ENCODE results near the gene CPNE5. TPM values are rescaled to one million over a fixed set of nuclear protein-coding genes. Genes with fewer than 3 reads are reported as not detected.

The CPNE5 gene
- total RNA-seq, 1 donor from 2014 or later: 6.6 TPM

DNA sequence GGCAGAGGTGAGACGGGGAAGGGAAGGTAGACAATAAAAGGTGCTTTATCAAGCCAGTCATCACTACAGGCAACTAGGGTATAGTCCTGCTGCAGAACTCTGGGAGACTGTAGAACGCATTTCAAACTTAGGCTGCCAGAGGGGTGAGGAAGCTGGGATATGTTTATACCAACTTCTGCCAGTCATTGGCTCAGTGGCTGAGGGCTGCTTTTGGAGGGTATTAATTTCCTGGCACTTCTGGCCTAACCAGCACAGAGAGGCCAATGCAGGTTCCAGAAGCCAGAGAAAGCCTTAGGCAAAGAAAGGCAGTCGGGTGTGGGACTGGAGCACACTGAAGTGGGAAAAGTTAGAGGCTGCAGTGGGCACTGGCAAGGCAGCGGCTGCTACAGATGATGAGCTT, 3.9 kb upstream of the CPNE5 start:
- no peak for TF ChIP-seq POLR2AphosphoS5 (IDR thresholded peaks at IDR 0.05; ENCODE audit: insufficient read depth in 1 of 2, low read depth in 1 of 2)
- TF ChIP-seq, protein P1, sequence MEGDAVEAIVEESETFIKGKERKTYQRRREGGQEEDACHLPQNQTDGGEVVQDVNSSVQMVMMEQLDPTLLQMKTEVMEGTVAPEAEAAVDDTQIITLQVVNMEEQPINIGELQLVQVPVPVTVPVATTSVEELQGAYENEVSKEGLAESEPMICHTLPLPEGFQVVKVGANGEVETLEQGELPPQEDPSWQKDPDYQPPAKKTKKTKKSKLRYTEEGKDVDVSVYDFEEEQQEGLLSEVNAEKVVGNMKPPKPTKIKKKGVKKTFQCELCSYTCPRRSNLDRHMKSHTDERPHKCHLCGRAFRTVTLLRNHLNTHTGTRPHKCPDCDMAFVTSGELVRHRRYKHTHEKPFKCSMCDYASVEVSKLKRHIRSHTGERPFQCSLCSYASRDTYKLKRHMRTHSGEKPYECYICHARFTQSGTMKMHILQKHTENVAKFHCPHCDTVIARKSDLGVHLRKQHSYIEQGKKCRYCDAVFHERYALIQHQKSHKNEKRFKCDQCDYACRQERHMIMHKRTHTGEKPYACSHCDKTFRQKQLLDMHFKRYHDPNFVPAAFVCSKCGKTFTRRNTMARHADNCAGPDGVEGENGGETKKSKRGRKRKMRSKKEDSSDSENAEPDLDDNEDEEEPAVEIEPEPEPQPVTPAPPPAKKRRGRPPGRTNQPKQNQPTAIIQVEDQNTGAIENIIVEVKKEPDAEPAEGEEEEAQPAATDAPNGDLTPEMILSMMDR (IDR thresholded peaks at IDR 0.05): no peak
- intact Hi-C loops (cut with DNase I): no loop called here
- Histone ChIP-seq H3K27ac (no peak overlapping the region), H3K4me1 (peaks cover 25% of the 10 kb centered on the region), H3K4me3 (no peak overlapping the region), H3K9me3 (no peaks in the 10 kb centered on the region), H3K27me3 (no peaks in the 10 kb centered on the region), H3K36me3 (no peaks in the 10 kb centered on the region)
- DNase-seq (ENCODE audit: extremely low spot score in 2 of 2): no peak

DNA sequence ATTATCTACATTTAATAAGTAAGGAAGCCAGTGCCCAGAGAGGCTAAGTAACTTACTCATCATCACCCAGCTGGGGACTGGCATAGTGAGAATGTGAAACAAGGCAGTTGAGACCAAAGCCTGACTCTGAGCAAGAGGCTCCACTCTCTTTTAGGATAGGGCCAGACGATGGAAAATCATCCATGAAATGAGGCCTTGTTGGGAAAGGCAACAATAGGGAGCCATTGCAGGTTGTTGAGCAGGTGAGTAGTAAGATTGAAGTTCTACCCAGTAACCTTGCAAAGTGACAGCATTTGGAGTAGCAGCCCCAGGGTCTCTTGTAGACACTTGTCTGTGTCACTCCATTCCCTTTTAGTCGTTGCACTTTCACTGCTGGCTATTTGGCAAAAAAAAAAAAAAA, 2.5 kb upstream of the CPNE5 start:
- TF ChIP-seq POLR2AphosphoS5 (IDR thresholded peaks at IDR 0.05; ENCODE audit: insufficient read depth in 1 of 2, low read depth in 1 of 2): no peak
- TF ChIP-seq POLR2A (IDR thresholded peaks at IDR 0.05): no peak
- TF ChIP-seq, protein P1 (IDR thresholded peaks at IDR 0.05): no peak
- Histone ChIP-seq H3K9me3 (no peaks in the 10 kb centered on the region), H3K27me3 (no peaks in the 10 kb centered on the region), H3K4me3 (no peak overlapping the region), H3K4me1 (peaks cover 25% of the 10 kb centered on the region), H3K36me3 (no peaks in the 10 kb centered on the region), H3K27ac (no peak overlapping the region)
- DNase-seq (ENCODE audit: extremely low spot score in 2 of 2): no peak
- intact Hi-C loops (cut with DNase I): no loop called here

DNA sequence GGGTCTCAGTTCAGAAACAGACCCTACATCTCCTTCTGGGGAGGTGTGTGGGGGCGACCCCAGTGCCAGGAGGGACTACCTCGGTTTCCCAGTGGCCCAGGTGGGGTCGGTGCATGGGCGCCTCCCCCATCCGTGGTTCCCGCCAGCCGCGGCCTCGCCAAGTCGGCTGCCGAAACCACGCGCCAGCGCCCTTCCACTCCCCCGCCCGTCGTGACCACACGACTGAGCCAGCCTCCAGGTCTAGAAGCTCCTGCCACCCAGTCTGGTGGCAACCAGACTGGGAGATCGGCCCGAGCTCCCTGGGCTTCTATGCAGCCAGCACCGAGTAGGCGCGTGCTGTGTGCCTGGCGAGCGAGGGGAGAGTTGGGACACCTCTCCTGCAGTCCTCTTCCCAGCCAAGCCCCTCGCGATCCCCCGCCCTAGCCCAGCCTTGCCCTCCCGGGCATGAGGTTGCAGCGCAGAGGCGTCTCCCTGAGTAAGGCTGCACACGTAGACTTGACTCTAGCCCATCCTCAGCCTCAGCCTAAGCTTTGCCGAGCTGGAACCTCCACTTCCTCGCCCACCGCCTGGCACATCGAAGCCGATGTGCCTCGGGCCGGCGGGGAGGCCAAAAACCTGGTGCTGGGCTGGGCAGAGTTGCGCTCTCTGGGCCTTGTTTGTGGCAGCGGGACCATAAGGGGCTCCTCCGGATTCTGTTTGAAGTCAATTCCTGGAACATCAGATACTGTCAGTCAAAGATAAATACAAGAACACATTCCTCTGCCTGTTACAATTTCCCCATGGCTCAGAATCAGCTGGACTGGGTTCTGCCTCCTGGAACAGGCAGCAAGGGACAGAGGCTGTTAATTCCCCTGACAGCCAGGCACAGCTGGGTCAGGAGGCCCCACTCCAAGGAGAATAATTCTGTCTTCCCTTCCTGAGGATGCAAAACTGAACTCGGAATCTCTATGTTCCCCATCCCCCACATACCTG, 1.5 kb upstream of the CPNE5 start:
- no peak for DNase-seq (ENCODE audit: extremely low spot score in 2 of 2)
- H3K27me3 ChIP-seq: no peaks in the 10 kb centered on the region
- TF ChIP-seq POLR2A (IDR thresholded peaks at IDR 0.05): no peak
- TF ChIP-seq POLR2AphosphoS5 (IDR thresholded peaks at IDR 0.05; ENCODE audit: insufficient read depth in 1 of 2, low read depth in 1 of 2): peak in 1 of 2 donors; percentile 56
- TF ChIP-seq, protein P1 (IDR thresholded peaks at IDR 0.05): no peak
- intact Hi-C loops (cut with DNase I): no loop called here
- H3K36me3 ChIP-seq: no peaks in the 10 kb centered on the region
- H3K9me3 ChIP-seq: no peaks in the 10 kb centered on the region
- peak overlapping the region; percentile 46 to 80 for H3K4me3 ChIP-seq
- H3K27ac ChIP-seq: peak overlapping the region; percentile 60
- H3K4me1 ChIP-seq: peaks cover 25% of the 10 kb centered on the region

DNA sequence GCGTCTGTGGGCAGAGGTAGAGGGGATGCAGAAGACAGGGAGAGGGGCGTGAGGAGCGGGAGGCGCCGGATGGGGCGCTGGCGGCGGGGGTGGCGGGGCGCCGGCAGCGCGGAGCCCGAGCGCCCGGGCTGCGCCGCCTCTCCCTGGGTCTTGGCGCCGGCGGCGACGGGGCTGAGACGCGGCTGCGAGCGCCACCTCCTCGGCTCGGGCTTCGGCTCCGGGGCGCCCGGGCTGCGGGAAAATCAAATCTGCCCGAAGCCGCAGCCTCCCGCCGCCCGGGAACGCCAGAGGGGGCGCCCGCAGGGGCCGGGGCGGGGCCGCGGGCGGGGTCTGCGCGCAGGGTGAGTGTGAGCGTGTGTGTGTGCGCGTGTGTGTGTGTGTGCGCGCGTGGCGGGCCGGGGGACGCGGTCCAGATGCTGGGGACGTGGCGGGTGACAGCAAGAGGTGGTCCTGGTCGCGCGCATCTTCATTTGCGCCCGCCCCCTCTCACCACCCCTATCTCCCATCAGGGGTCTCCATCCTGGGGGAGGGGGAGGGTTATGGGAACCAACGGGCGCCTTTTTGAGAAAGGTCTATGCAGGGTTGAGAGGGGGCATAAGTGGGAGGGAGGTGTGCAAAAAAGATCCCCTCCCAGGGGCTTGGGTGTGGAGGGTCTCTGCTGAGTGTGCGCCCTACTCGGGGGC, 646 bp upstream of the CPNE5 start:
- TF ChIP-seq, protein P1 (IDR thresholded peaks at IDR 0.05): no peak
- no peak for TF ChIP-seq POLR2AphosphoS5 (IDR thresholded peaks at IDR 0.05; ENCODE audit: insufficient read depth in 1 of 2, low read depth in 1 of 2)
- TF ChIP-seq POLR2A (IDR thresholded peaks at IDR 0.05): no peak
- no peaks in the 10 kb centered on the region for H3K36me3 ChIP-seq
- peak overlapping the region; percentile 60 for H3K27ac ChIP-seq
- H3K27me3 ChIP-seq: no peaks in the 10 kb centered on the region
- intact Hi-C loops (cut with DNase I): no loop called here
- peak overlapping the region; percentile 46 to 80 for H3K4me3 ChIP-seq
- H3K9me3 ChIP-seq: no peaks in the 10 kb centered on the region
- H3K4me1 ChIP-seq: peaks cover 25% of the 10 kb centered on the region
- DNase-seq (ENCODE audit: extremely low spot score in 2 of 2): no peak

All from vagina (tissue), 2 donors.